Esophagus squamous epithelium (tissue), 4 donors: ENCODE data around the gene LPP.

Source experiments
- POLR2A ChIP-seq, 4 donors: fragments of 450-650 bp; IDR thresholded peaks; one replicate each; pipeline ENCODE4 v1.6.1; 2017; ENCODE audit warnings: antibody characterized with exemption in 4 of 4, mild to moderate bottlenecking in 4 of 4, moderate library complexity in 3 of 4
- TF ChIP-seq, protein P1 (sequence below), 6 experiments: fragments of 450-650 bp in 4 of 6; fragments of 200-600 bp in 2 of 6; sonication (generic) in 2 of 6; IDR thresholded peaks; one replicate each; pipeline ENCODE4 v1.5.1; 2016 to 2019; ENCODE audit warnings: antibody characterized with exemption in 6 of 6, mild to moderate bottlenecking in 4 of 6, moderate library complexity in 4 of 6

DNA sequence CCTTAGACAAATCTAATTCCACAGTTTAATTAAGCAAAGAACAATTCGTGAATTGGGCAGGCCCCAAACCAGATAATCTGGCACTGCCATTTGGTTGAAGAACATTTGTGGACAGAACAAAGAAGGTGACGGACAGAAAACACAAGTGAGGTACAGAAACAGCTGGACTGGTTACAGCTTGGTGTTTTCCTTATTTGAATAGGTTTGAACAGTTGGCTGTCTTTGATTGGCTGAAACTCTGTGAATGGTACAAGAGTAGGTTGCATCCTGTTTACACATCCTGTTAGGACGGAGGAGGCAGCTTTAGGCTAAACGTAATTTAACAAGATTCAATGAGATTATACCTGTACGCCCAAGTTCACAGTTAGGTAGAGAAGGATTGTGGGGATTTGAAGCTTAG lies 114.4 kb downstream of the LPP start:
- TF ChIP-seq, protein P1, sequence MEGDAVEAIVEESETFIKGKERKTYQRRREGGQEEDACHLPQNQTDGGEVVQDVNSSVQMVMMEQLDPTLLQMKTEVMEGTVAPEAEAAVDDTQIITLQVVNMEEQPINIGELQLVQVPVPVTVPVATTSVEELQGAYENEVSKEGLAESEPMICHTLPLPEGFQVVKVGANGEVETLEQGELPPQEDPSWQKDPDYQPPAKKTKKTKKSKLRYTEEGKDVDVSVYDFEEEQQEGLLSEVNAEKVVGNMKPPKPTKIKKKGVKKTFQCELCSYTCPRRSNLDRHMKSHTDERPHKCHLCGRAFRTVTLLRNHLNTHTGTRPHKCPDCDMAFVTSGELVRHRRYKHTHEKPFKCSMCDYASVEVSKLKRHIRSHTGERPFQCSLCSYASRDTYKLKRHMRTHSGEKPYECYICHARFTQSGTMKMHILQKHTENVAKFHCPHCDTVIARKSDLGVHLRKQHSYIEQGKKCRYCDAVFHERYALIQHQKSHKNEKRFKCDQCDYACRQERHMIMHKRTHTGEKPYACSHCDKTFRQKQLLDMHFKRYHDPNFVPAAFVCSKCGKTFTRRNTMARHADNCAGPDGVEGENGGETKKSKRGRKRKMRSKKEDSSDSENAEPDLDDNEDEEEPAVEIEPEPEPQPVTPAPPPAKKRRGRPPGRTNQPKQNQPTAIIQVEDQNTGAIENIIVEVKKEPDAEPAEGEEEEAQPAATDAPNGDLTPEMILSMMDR (IDR thresholded peaks at IDR 0.05), result no peak
- TF ChIP-seq POLR2A (IDR thresholded peaks at IDR 0.05), result no peak
